ENCODE results near the gene CMIP. TPM values are rescaled to one million over a fixed set of nuclear protein-coding genes. Genes with fewer than 3 reads are reported as not detected.

Gene CMIP
- total RNA-seq, 6 experiments from 2014 or later = 12.2 to 23.0 (median 16.5) TPM

GRCh38 chr16:81553814-81554675 lies 109.4 kb downstream of the CMIP start:
- no peak for TF ChIP-seq POLR2A (IDR thresholded peaks at IDR 0.05)
- Histone ChIP-seq H3K36me3 (no peaks in the 10 kb centered on the region), H3K4me1 (peaks cover 0 to 53% (median 25%) of the 10 kb centered on the region in 4 donors), H3K4me3 (no peak overlapping the region), H3K27me3 (no peaks in the 10 kb centered on the region), H3K27ac (peak overlapping the region in 2 of 3 donors; percentile 59 to 71), H3K9me3 (no peaks in the 10 kb centered on the region)
- intact Hi-C loops (cut with DNase I) = no loop called here
- WGBS (ENCODE audit: insufficient coverage, low coverage, low lambda C conversion rate, missing lambda C conversion rate) = 47% methylated on average over 10 of the region's 10 CpGs
- peak in 1 of 3 donors; percentile 10 for DNase-seq
- peak in 1 of 4 donors; percentile 1 for ATAC-seq

DNA sequence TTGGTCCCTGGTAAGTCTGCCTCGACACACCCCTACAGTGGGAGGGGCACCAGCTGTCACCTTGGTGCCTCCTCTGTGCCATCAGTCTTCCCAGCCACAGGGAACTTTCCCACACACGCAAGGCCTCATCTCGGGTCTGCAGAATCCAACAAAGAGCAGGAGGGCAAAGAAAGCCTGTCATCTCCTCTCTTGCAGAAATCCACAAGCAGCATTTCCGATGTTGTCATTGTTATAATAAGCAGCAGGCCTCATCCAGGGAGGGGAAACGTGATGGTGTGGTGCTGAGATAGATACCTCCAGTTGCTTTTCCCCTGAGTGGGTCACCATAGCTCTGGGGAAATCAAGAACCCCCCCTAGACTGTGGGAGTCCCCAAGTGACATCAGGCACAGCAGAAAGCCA lies 110.4 kb downstream of the CMIP start:
- Histone ChIP-seq H3K9me3 (no peaks in the 10 kb centered on the region), H3K36me3 (no peaks in the 10 kb centered on the region), H3K27me3 (no peaks in the 10 kb centered on the region), H3K4me1 (peaks cover 0 to 52% (median 22%) of the 10 kb centered on the region in 4 donors), H3K27ac (no peak overlapping the region), H3K4me3 (no peak overlapping the region)
- intact Hi-C loops (cut with DNase I) = no loop called here
- WGBS (ENCODE audit: insufficient coverage, low coverage, low lambda C conversion rate, missing lambda C conversion rate) = 67% methylated on average over 3 of the region's 5 CpGs
- TF ChIP-seq POLR2A (IDR thresholded peaks at IDR 0.05) = no peak
- TF ChIP-seq, protein P1, sequence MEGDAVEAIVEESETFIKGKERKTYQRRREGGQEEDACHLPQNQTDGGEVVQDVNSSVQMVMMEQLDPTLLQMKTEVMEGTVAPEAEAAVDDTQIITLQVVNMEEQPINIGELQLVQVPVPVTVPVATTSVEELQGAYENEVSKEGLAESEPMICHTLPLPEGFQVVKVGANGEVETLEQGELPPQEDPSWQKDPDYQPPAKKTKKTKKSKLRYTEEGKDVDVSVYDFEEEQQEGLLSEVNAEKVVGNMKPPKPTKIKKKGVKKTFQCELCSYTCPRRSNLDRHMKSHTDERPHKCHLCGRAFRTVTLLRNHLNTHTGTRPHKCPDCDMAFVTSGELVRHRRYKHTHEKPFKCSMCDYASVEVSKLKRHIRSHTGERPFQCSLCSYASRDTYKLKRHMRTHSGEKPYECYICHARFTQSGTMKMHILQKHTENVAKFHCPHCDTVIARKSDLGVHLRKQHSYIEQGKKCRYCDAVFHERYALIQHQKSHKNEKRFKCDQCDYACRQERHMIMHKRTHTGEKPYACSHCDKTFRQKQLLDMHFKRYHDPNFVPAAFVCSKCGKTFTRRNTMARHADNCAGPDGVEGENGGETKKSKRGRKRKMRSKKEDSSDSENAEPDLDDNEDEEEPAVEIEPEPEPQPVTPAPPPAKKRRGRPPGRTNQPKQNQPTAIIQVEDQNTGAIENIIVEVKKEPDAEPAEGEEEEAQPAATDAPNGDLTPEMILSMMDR (IDR thresholded peaks at IDR 0.05) = no peak
- DNase-seq (peak in 1 of 3 donors; percentile 25), ATAC-seq (no peak)

GRCh38 chr16:81555660-81556059 lies 111.1 kb downstream of the CMIP start:
- Histone ChIP-seq H3K27ac (no peak overlapping the region), H3K36me3 (no peaks in the 10 kb centered on the region), H3K27me3 (no peaks in the 10 kb centered on the region), H3K9me3 (no peaks in the 10 kb centered on the region), H3K4me3 (no peak overlapping the region), H3K4me1 (peaks cover 0 to 47% (median 19%) of the 10 kb centered on the region in 4 donors)
- DNase-seq (no peak), ATAC-seq (no peak)
- intact Hi-C loops (cut with DNase I) = no loop called here
- 89% methylated on average over 1 of the region's 3 CpGs for whole genome bisulfite sequencing (ENCODE audit: insufficient coverage, low coverage, low lambda C conversion rate, missing lambda C conversion rate)
- TF ChIP-seq POLR2A (IDR thresholded peaks at IDR 0.05) = no peak
- TF ChIP-seq, protein P1 (IDR thresholded peaks at IDR 0.05) = no peak

GRCh38 chr16:81556715-81557284 lies 112.2 kb downstream of the CMIP start:
- no peak for ATAC-seq

More at GRCh38 chr16:81556715-81557284, 112.2 kb downstream of the CMIP start:
- intact Hi-C loops (cut with DNase I) = no loop called here
- Histone ChIP-seq H3K9me3 (no peaks in the 10 kb centered on the region), H3K4me3 (no peak overlapping the region), H3K27ac (no peak overlapping the region), H3K36me3 (no peaks in the 10 kb centered on the region), H3K27me3 (no peaks in the 10 kb centered on the region), H3K4me1 (peaks cover 0 to 44% (median 15%) of the 10 kb centered on the region in 4 donors)
- TF ChIP-seq, protein P1 (IDR thresholded peaks at IDR 0.05) = no peak
- no peak for TF ChIP-seq POLR2A (IDR thresholded peaks at IDR 0.05)
- DNase-seq = peak in 1 of 3 donors; percentile 47
- WGBS (ENCODE audit: insufficient coverage, low coverage, low lambda C conversion rate, missing lambda C conversion rate) = 86% methylated on average over 12 of the region's 13 CpGs

Data from right lobe of liver (tissue), 6 donors.